ENCODE measurements around the gene NHLH1. TPM values are rescaled to one million over a fixed set of nuclear protein-coding genes. Genes with fewer than 3 reads are reported as not detected.

Gene NHLH1
- total and polyA plus RNA-seq, 2 donors (not counting 3 experiments of a cell fraction or from before 2014, with no cell fraction given) = 0.46 TPM

GRCh38 chr1:160401487-160401805 lies 34.6 kb downstream of the NHLH1 start:
- no peak for FAIRE-seq

More at GRCh38 chr1:160401487-160401805, 34.6 kb downstream of the NHLH1 start:
- H3K27me3 ChIP-seq (ENCODE audit: control insufficient read depth in 2 of 2, insufficient read depth in 2 of 2, low read length in 2 of 2) = peaks cover 77 to 90% of the 10 kb centered on the region in 2 experiments
- CTCF ChIA-PET = no interaction called here
- no peaks in the 10 kb centered on the region for H3K9me3 ChIP-seq (replicated peaks; ENCODE audit: control insufficient read depth, insufficient read depth, low read length)
- H3K4me2 ChIP-seq (ENCODE audit: insufficient read depth, low read length) = no peak overlapping the region
- TF ChIP-seq MAX (IDR thresholded peaks at IDR 0.05; ENCODE audit: insufficient read depth, insufficient read length) (no peak), JUN (IDR thresholded peaks at IDR 0.05; ENCODE audit: borderline replicate concordance, insufficient read depth, insufficient read length, low read depth) (no peak), MYC (IDR thresholded peaks at IDR 0.05; ENCODE audit: low read depth, low read length) (no peak), POLR2A (IDR thresholded peaks at IDR 0.05; ENCODE audit: low read depth, low read length) (no peak), GATA2 (IDR thresholded peaks at IDR 0.05; ENCODE audit: insufficient read depth, insufficient read length, low read depth, low read length) (no peak), EZH2 (IDR thresholded peaks at IDR 0.05; ENCODE audit: borderline replicate concordance, low read depth, low read length, severe bottlenecking) (no peak), POLR2AphosphoS5 (IDR thresholded peaks at IDR 0.05; ENCODE audit: insufficient read depth, low read depth, low read length) (no peak), FOS (IDR thresholded peaks at IDR 0.05; ENCODE audit: borderline replicate concordance, insufficient read depth, low read length) (no peak), CTCF (IDR thresholded peaks at IDR 0.05; ENCODE audit: extremely low read depth in 1 of 2, insufficient read depth in 1 of 2, low read depth in 1 of 2, low read length in 2 of 2) (no peak)
- intact Hi-C loops (cut with micrococcal nuclease) = no loop called here
- BruUV-seq (replicated peaks) = no TSS peak
- H2AFZ ChIP-seq (ENCODE audit: low read depth, low read length) = no peak overlapping the region
- H3K9ac ChIP-seq (replicated peaks; ENCODE audit: extremely low read depth, insufficient read depth, low read length) = no peak overlapping the region
- POLR2A ChIA-PET = no interaction called here
- H3K9me1 ChIP-seq (replicated peaks; ENCODE audit: control insufficient read depth, extremely low read depth, insufficient read depth, low read length) = no peaks in the 10 kb centered on the region
- no peak for DNase-seq (ENCODE audit: low read depth, low spot score)
- no peak overlapping the region for H3K4me3 ChIP-seq (replicated peaks in 1 of 3; ENCODE audit: insufficient read depth in 1 of 3, low read depth in 1 of 3, low read length in 3 of 3)
- dilution Hi-C loops (cut with MboI; ENCODE audit: extremely low pct_ligation_motif_present, low sequenced_read_pairs) = no loop called here
- H3K4me1 ChIP-seq (ENCODE audit: control insufficient read depth, extremely low read depth, insufficient read depth, low read length) = peaks cover 13% of the 10 kb centered on the region
- no peak overlapping the region for H3K27ac ChIP-seq (ENCODE audit: insufficient read depth, low read depth, low read length)
- H3K79me2 ChIP-seq (ENCODE audit: control insufficient read depth, insufficient read depth, low read length) = no peaks in the 10 kb centered on the region
- no peaks in the 10 kb centered on the region for H3K36me3 ChIP-seq (ENCODE audit: control insufficient read depth in 2 of 2, extremely low read depth in 1 of 2, insufficient read depth in 2 of 2, low read length in 2 of 2)
- H4K20me1 ChIP-seq (replicated peaks; ENCODE audit: control insufficient read depth, extremely low read depth, insufficient read depth, low read length) = no peaks in the 10 kb centered on the region

Data from endothelial cell of umbilical vein (primary cell).